SW 1271 (cell line): Measurements from ENCODE around the gene HBP1.
"Not testable (repeated sequence)": the region's sequence is repeated elsewhere in the genome, so short reads cannot be mapped to it uniquely, and the experiment has no call there.

Experiments used
- DNase-seq, 2 experiments: peaks; one replicate each; lab custom pipeline; 2025; lab: John Stamatoyannopoulos, UW

HBP1 gene

GRCh38 chr7:107168233-107169119 lies at the start of gene HBP1:
TSS of gene HBP1 (plus strand) at chr7:107169003. CDS start at chr7:107179894, 10,891 bp downstream.
- peak; percentile 99 for DNase-seq

GRCh38 chr7:107119376-107120105 lies 49.3 kb upstream of the HBP1 start:
- no peak for DNase-seq

- no peak for DNase-seq
Measured at GRCh38 chr7:107122486-107122911, 46.3 kb upstream of the HBP1 start.

GRCh38 chr7:107123392-107123791 lies 45.4 kb upstream of the HBP1 start:
- no peak for DNase-seq

GRCh38 chr7:107125475-107125874 lies 43.3 kb upstream of the HBP1 start:
- no peak for DNase-seq

GRCh38 chr7:107128217-107128616 lies 40.6 kb upstream of the HBP1 start:
- DNase-seq, result no peak

GRCh38 chr7:107128748-107129147 lies 40.1 kb upstream of the HBP1 start:
- no peak for DNase-seq

- no peak for DNase-seq
Measured at GRCh38 chr7:107130487-107131220, 38.1 kb upstream of the HBP1 start.

GRCh38 chr7:107133396-107133795 lies 35.4 kb upstream of the HBP1 start:
- no peak for DNase-seq

GRCh38 chr7:107138696-107139420 lies 29.9 kb upstream of the HBP1 start:
- DNase-seq, result no peak

GRCh38 chr7:107143875-107144274 lies 24.9 kb upstream of the HBP1 start:
- DNase-seq, result not testable (repeated sequence)

GRCh38 chr7:107145067-107145838 lies 23.6 kb upstream of the HBP1 start:
- DNase-seq, result no peak

- DNase-seq, result peak in 1 of 2 experiments; percentile 44
Measured at GRCh38 chr7:107147464-107148393, 21.1 kb upstream of the HBP1 start.

GRCh38 chr7:107148721-107149120 lies 20.1 kb upstream of the HBP1 start:
- DNase-seq, result no peak

GRCh38 chr7:107149863-107150262 lies 18.9 kb upstream of the HBP1 start:
- no peak for DNase-seq

GRCh38 chr7:107150375-107151073 lies 18.3 kb upstream of the HBP1 start:
- DNase-seq, result peak in 1 of 2 experiments; percentile 58

GRCh38 chr7:107151538-107151937 lies 17.3 kb upstream of the HBP1 start:
- DNase-seq, result no peak

- DNase-seq, result peak in 1 of 2 experiments; percentile 11
Measured at GRCh38 chr7:107152011-107152410, 16.8 kb upstream of the HBP1 start.

- DNase-seq, result no peak
Measured at GRCh38 chr7:107154826-107155225, 14.0 kb upstream of the HBP1 start.
